ENCODE measurements around the gene ZNF358. TPM values are rescaled to one million over a fixed set of nuclear protein-coding genes. Genes with fewer than 3 reads are reported as not detected.

The ZNF358 gene
- total RNA-seq, 4 donors from 2014 or later = 50.2 to 72.7 (median 69.1) TPM

- Histone ChIP-seq H3K4me3 (no peak overlapping the region), H3K27me3 (no peaks in the 10 kb centered on the region), H3K27ac (no peak overlapping the region), H3K4me1 (no peaks in the 10 kb centered on the region), H3K9me3 (no peaks in the 10 kb centered on the region), H3K36me3 (peaks cover 0 to 40% (median 13%) of the 10 kb centered on the region in 4 donors)
- in situ Hi-C loops (cut with MboI; ENCODE audit: low pct_ligation_motif_present in 1 of 4, low pct_unique_long_range_greater_than_20kb in 1 of 4, low sequenced_read_pairs in 3 of 4) = no loop called here
- intact Hi-C loops (cut with DNase I; ENCODE audit: low total_unique reads) = no loop called here
- TF ChIP-seq CTCF (IDR thresholded peaks at IDR 0.05) = no peak
- no peak for TF ChIP-seq POLR2A (IDR thresholded peaks at IDR 0.05)
- TF ChIP-seq POLR2AphosphoS5 (IDR thresholded peaks at IDR 0.05) = no peak
- TF ChIP-seq EP300 (IDR thresholded peaks at IDR 0.05; ENCODE audit: low read depth) = no peak
- WGBS, 2 donors (ENCODE audit: low coverage in 1 of 2) = 90 to 91% methylated on average over 5 to 28 of the region's 31 CpGs
- DNase-seq = no peak
Measured at GRCh38 chr19:7470540-7471305, 45.2 kb upstream of the ZNF358 start.

DNA sequence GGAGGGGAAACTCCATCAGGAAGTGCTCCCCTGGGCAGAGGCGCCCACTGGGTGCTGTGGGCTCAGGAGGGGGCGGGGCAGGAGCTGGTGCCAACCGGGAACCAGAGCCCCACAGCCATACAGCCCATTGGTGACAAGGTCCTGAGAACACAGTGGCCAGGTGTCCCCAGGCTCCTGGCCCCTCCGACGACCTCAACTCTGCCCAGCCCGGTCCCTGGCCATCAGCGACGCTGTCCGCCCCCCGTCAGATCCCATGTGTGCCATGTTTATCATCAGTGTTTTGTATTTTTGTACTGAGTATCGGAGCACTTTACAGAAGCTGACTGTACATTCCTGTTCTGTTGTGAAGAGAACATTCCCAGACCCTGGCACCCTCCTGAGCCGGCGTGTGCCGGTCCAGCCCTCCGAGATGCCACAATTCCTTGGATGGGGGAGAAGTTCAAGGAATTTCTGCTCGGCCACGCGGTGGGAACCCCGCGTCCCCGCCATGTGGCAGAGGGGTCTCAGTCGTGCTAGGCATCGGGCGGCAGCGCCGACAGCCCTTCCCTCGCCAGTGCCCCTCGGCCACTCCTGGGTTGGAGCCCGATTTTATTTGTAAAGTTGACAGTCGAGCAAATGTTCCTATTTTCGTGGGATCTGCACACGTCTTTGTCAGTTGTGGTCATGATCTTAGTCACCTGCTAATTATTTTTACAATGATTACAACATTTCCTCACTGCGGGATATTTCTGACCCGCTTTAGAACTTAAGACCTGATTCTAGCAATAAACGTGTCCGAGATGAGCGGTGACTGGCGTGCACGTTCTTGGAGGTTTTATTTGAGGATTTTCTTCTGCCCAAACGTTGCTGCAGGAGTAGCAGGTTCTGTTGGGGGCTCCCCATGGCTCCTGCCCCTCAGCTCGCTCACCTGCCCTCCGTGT, 43.9 kb upstream of the ZNF358 start:
- intact Hi-C loops (cut with DNase I; ENCODE audit: low total_unique reads) = no loop called here
- H3K36me3 ChIP-seq = peaks cover 0 to 37% (median 11%) of the 10 kb centered on the region in 4 donors
- TF ChIP-seq POLR2AphosphoS5 (IDR thresholded peaks at IDR 0.05) (no peak), POLR2A (IDR thresholded peaks at IDR 0.05) (no peak), EP300 (IDR thresholded peaks at IDR 0.05; ENCODE audit: low read depth) (no peak), CTCF (IDR thresholded peaks at IDR 0.05) (no peak)
- in situ Hi-C loops (cut with MboI; ENCODE audit: low pct_ligation_motif_present in 1 of 4, low pct_unique_long_range_greater_than_20kb in 1 of 4, low sequenced_read_pairs in 3 of 4) = no loop called here
- H3K27me3 ChIP-seq = no peaks in the 10 kb centered on the region
- H3K4me3 ChIP-seq = no peak overlapping the region
- no peaks in the 10 kb centered on the region for H3K4me1 ChIP-seq
- WGBS, 2 donors (ENCODE audit: low coverage in 1 of 2) = 84 to 87% methylated on average over 12 to 42 of the region's 42 CpGs
- DNase-seq = no peak
- no peaks in the 10 kb centered on the region for H3K9me3 ChIP-seq
- no peak overlapping the region for H3K27ac ChIP-seq

GRCh38 chr19:7475665-7476064, 40.2 kb upstream of the ZNF358 start:
- no peak overlapping the region for H3K4me3 ChIP-seq
- intact Hi-C loops (cut with DNase I; ENCODE audit: low total_unique reads) = no loop called here
- H3K27me3 ChIP-seq = no peaks in the 10 kb centered on the region
- peaks cover 0 to 6% (median 2%) of the 10 kb centered on the region in 4 donors for H3K36me3 ChIP-seq
- no peak for DNase-seq
- H3K27ac ChIP-seq = no peak overlapping the region
- in situ Hi-C loops (cut with MboI; ENCODE audit: low pct_ligation_motif_present in 1 of 4, low pct_unique_long_range_greater_than_20kb in 1 of 4, low sequenced_read_pairs in 3 of 4) = no loop called here
- no peaks in the 10 kb centered on the region for H3K4me1 ChIP-seq
- TF ChIP-seq POLR2A (IDR thresholded peaks at IDR 0.05) = no peak
- no peak for TF ChIP-seq POLR2AphosphoS5 (IDR thresholded peaks at IDR 0.05)
- no peak for TF ChIP-seq EP300 (IDR thresholded peaks at IDR 0.05; ENCODE audit: low read depth)
- 79% methylated on average over 6 of the region's 6 CpGs; no CpG with 5 or more reads in 1 of the 2 donors for WGBS, 2 donors (ENCODE audit: low coverage in 1 of 2)
- H3K9me3 ChIP-seq = no peaks in the 10 kb centered on the region

GRCh38 chr19:7476241-7476640, 39.7 kb upstream of the ZNF358 start:
- Histone ChIP-seq H3K4me1 (no peaks in the 10 kb centered on the region), H3K27ac (no peak overlapping the region), H3K36me3 (peaks cover 0 to under 1% (median 0%) of the 10 kb centered on the region in 4 donors), H3K27me3 (no peaks in the 10 kb centered on the region), H3K9me3 (no peaks in the 10 kb centered on the region), H3K4me3 (no peak overlapping the region)
- WGBS, 2 donors (ENCODE audit: low coverage in 1 of 2) = 70% methylated on average over 7 of the region's 7 CpGs; no CpG with 5 or more reads in 1 of the 2 donors
- TF ChIP-seq CTCF (IDR thresholded peaks at IDR 0.05) = no peak
- TF ChIP-seq POLR2AphosphoS5 (IDR thresholded peaks at IDR 0.05) = peak in 1 of 3 donors; percentile 28
- TF ChIP-seq POLR2A (IDR thresholded peaks at IDR 0.05) = no peak
- no peak for TF ChIP-seq EP300 (IDR thresholded peaks at IDR 0.05; ENCODE audit: low read depth)
- intact Hi-C loops (cut with DNase I; ENCODE audit: low total_unique reads) = no loop called here
- DNase-seq = no peak
- in situ Hi-C loops (cut with MboI; ENCODE audit: low pct_ligation_motif_present in 1 of 4, low pct_unique_long_range_greater_than_20kb in 1 of 4, low sequenced_read_pairs in 3 of 4) = no loop called here

Measured in transverse colon (tissue), 4 donors.